SK-N-SH treated with all-trans-retinoic acid at 6 μM for 48 hours (cell line): ENCODE results near the gene TRIM24.

ENCODE experiments used
- ARNTL ChIP-seq: fragments of 450-650 bp; formaldehyde crosslinking; IDR thresholded peaks from 2 replicates; pipeline ENCODE4 v1.5.0; 2020; ENCODE audit warnings: low read depth, mild to moderate bottlenecking, moderate library complexity, borderline replicate concordance
- BACH2 ChIP-seq: fragments of 250-450 bp; sonication (Bioruptor Pico); IDR thresholded peaks from 2 replicates; pipeline ENCODE4 v1.9.0; 2021; ENCODE audit warnings: mild to moderate bottlenecking, borderline replicate concordance
- ESRRG ChIP-seq: fragments of 250-450 bp; sonication (Bioruptor Pico); IDR thresholded peaks from 2 replicates; pipeline ENCODE4 v1.6.1; 2021; ENCODE audit warnings: mild to moderate bottlenecking
- RARB ChIP-seq: fragments of 250-450 bp; sonication (Bioruptor Pico); IDR thresholded peaks from 2 replicates; pipeline ENCODE4 v1.8.0; 2021; ENCODE audit warnings: mild to moderate bottlenecking, moderate library complexity
- ZFP3 ChIP-seq: fragments of 250-450 bp; sonication (Bioruptor Pico); IDR thresholded peaks from 2 replicates; pipeline ENCODE4 v1.5.0; 2020; ENCODE audit warnings: mild to moderate bottlenecking, moderate library complexity
- ZFP30 ChIP-seq: fragments of 450-650 bp; formaldehyde crosslinking; IDR thresholded peaks from 2 replicates; pipeline ENCODE4 v1.5.0; 2022; ENCODE audit warnings: mild to moderate bottlenecking, moderate library complexity

- TF ChIP-seq ESRRG (no peak), ARNTL (CRISPR knock-in tag) (no peak), BACH2 (CRISPR knock-in tag) (no peak), ZFP3 (CRISPR knock-in tag) (no peak), RARB (no peak), ZFP30 (no peak)
Observed at GRCh38 chr7:138434597-138435019, 25.5 kb upstream of the TRIM24 start.
